WERI-Rb-1 (cell line): Measurements from ENCODE around the gene PCID2.
A peak's percentile ranks its signal among the peaks of the same experiment; 100 is the strongest.

Experiments used
- DNase-seq: peaks from one replicate; pipeline ENCODE4 v3.0.0-alpha.2; 2020
- H3K27ac ChIP-seq: fragments of 250-450 bp; sonication (Bioruptor Pico); 2 replicates; pipeline ENCODE4 v1.5.1; 2020; ENCODE audit warnings: mild to moderate bottlenecking, moderate library complexity
- H3K27me3 ChIP-seq: fragments of 250-450 bp; sonication (Bioruptor Pico); 2 replicates; pipeline ENCODE4 v1.5.1; 2021; ENCODE audit warnings: mild to moderate bottlenecking, low read depth, moderate library complexity; ENCODE audit not compliant: insufficient read depth, severe bottlenecking
- H3K36me3 ChIP-seq: fragments of 250-450 bp; sonication (Bioruptor Pico); 2 replicates; pipeline ENCODE4 v1.5.1; 2020; ENCODE audit warnings: mild to moderate bottlenecking, moderate library complexity
- H3K4me3 ChIP-seq: 2 replicates; pipeline ENCODE4 v1.5.1; 2011; ENCODE audit warnings: low read depth, mild to moderate bottlenecking, control low read depth, low read length
- H3K9me3 ChIP-seq: fragments of 250-450 bp; sonication (Bioruptor Pico); 2 replicates; pipeline ENCODE4 v1.5.1; 2021; ENCODE audit warnings: mild to moderate bottlenecking, moderate library complexity; ENCODE audit not compliant: severe bottlenecking
- TF ChIP-seq, protein P1 (sequence below): IDR thresholded peaks from 2 replicates; pipeline ENCODE4 v1.5.1; 2011; ENCODE audit warnings: low read depth, mild to moderate bottlenecking, control low read depth, inconsistent platforms, low read length

PCID2 gene

DNA sequence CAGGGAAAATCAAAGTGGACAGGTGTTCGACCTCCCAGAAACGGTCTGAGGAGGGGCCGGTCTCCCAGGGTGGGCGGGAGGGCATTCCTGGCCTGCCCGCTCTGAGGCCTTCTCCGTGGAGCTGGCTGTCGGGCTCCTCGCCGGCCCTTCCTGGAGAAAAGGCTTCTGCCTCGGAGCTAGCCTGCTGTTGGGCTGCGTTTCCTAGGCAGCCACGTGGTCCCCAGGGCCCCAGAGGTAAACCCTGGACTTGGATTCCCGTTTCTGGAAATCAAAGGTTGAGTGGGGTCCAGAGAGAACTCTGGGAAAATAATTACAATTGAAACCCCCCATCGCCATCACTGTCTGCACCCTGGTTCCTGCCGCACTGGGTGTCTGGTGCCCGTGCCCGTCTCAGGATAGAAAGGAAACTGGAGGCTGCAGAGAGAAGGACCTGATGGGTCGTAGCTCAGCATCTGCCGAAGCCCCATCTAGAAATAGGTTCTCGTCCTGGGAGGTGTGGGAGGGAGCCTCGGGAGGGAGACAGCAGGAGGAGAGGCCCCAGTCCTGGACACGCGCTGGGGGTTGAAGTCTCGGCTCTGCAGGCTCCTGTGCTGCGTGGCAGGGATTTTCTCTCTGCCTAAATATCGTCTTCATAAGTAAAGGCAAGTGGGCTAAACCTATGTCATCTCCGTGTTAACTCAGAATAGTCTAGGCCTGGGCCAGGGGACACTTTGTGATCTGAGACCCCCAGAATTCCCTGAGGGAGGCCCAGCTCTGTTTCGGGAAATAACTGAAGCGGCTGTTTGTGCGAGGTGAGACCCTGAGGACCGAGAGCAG lies 57.7 kb downstream of the PCID2 start:
- H3K36me3 ChIP-seq, result no peaks in the 10 kb centered on the region
- H3K27ac ChIP-seq, result no peak overlapping the region
- no peaks in the 10 kb centered on the region for H3K9me3 ChIP-seq
- TF ChIP-seq, protein P1, sequence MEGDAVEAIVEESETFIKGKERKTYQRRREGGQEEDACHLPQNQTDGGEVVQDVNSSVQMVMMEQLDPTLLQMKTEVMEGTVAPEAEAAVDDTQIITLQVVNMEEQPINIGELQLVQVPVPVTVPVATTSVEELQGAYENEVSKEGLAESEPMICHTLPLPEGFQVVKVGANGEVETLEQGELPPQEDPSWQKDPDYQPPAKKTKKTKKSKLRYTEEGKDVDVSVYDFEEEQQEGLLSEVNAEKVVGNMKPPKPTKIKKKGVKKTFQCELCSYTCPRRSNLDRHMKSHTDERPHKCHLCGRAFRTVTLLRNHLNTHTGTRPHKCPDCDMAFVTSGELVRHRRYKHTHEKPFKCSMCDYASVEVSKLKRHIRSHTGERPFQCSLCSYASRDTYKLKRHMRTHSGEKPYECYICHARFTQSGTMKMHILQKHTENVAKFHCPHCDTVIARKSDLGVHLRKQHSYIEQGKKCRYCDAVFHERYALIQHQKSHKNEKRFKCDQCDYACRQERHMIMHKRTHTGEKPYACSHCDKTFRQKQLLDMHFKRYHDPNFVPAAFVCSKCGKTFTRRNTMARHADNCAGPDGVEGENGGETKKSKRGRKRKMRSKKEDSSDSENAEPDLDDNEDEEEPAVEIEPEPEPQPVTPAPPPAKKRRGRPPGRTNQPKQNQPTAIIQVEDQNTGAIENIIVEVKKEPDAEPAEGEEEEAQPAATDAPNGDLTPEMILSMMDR, result no peak
- no peak for DNase-seq
- no peak overlapping the region for H3K4me3 ChIP-seq
- H3K27me3 ChIP-seq, result no peaks in the 10 kb centered on the region

DNA sequence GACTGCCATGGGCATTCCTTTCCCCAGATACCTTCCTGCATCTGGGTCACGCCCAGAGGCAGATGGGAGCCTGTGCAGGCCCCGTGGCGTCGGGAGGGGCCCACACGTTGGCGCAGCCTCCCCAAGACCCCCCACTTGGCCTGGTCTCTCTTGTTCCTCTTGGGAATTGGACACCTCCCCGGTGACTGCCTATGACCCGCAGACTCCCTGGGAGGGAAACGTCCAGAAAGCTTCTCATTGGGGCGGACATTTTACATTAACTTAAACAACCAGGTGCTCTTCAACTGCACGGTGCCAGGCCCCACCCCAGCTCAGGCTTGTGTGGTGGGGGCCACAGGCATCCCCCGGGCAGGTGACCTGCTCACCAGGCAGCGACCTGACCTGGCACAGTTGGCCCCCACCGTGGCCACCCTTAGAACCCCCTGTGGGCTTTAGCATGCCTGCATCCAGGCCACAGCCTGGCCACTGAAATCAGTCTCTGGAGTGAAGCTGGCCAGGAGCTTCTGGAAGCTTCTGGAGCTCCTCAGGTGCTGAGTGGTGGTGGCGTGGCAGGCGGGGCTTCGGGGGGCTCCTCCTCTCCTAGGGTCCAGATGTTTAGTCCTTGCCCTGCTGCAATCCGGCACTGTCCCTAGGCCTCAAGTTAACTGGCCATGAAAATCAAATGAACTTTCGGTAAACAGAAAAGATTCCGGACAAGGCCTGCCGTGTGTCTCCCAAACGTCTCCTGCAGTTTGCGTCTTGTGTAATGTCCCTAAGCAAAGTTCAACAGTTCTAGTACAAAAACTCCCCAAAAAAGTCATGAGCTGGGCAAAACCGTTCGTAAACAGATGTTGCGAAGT lies 58.5 kb downstream of the PCID2 start:
- no peak for DNase-seq
- H3K36me3 ChIP-seq, result no peaks in the 10 kb centered on the region
- no peak overlapping the region for H3K27ac ChIP-seq
- H3K4me3 ChIP-seq, result no peak overlapping the region
- TF ChIP-seq, protein P1, result no peak
- no peaks in the 10 kb centered on the region for H3K9me3 ChIP-seq
- no peaks in the 10 kb centered on the region for H3K27me3 ChIP-seq

DNA sequence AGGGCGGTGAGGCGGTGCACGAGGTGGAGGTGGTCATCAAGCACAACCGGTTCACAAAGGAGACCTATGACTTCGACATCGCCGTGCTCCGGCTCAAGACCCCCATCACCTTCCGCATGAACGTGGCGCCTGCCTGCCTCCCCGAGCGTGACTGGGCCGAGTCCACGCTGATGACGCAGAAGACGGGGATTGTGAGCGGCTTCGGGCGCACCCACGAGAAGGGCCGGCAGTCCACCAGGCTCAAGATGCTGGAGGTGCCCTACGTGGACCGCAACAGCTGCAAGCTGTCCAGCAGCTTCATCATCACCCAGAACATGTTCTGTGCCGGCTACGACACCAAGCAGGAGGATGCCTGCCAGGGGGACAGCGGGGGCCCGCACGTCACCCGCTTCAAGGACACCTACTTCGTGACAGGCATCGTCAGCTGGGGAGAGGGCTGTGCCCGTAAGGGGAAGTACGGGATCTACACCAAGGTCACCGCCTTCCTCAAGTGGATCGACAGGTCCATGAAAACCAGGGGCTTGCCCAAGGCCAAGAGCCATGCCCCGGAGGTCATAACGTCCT lies 59.4 kb downstream of the PCID2 start:
- peak; percentile 10 for DNase-seq
- Histone ChIP-seq H3K9me3 (no peaks in the 10 kb centered on the region), H3K36me3 (no peaks in the 10 kb centered on the region), H3K4me3 (no peak overlapping the region), H3K27ac (no peak overlapping the region), H3K27me3 (no peaks in the 10 kb centered on the region)
- TF ChIP-seq, protein P1, result no peak

DNA sequence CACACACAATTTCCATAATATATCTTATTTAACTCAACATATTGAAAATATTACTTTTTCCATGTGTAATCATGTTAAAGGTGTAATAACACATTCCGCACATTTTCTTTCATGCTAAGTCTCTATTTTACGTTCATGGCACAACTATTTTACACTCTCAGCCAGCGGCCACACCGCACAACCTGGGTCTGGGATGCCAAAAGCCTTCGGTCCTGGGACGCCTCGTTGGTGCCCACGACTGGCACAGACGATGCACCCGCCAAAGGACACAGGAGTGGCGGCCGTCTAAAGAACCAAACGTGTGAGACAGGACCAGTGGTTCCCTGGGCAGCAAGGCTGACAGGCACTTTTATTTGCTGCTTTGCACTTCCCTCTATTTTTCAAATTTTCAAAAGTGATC lies 60.1 kb downstream of the PCID2 start:
- Histone ChIP-seq H3K27ac (no peak overlapping the region), H3K4me3 (no peak overlapping the region), H3K9me3 (no peaks in the 10 kb centered on the region), H3K27me3 (no peaks in the 10 kb centered on the region), H3K36me3 (no peaks in the 10 kb centered on the region)
- DNase-seq, result no peak
- TF ChIP-seq, protein P1, result no peak

DNA sequence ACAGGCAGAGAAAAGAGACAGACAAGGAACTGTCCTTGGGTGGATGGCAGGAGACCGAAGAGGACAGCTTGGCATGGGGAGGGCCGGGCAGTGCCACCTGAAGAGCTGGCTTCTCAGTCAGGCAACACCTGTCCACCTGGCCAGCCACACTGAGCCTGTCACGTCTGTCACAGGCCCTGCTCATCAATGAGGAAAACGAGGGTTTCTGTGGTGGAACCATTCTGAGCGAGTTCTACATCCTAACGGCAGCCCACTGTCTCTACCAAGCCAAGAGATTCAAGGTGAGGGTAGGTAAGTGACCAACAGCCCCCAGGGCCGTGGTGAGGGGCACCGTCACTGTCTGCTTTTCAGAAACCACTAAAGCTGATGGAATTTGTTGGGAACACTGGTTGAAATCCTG lies 61.3 kb downstream of the PCID2 start:
- no peak for DNase-seq
- no peaks in the 10 kb centered on the region for H3K9me3 ChIP-seq
- H3K36me3 ChIP-seq, result no peaks in the 10 kb centered on the region
- no peak overlapping the region for H3K4me3 ChIP-seq
- TF ChIP-seq, protein P1, result no peak
- H3K27ac ChIP-seq, result no peak overlapping the region
- H3K27me3 ChIP-seq, result no peaks in the 10 kb centered on the region
